AG09309 (cell line): Measurements from ENCODE around the gene CDH4.

Source experiments
- DNase-seq: peaks from one replicate; pipeline ENCODE4 v3.0.0-alpha.2; 2010; ENCODE audit warnings: low read depth
- H3K4me3 ChIP-seq: 2 replicates; pipeline ENCODE4 v1.5.1; 2011; ENCODE audit warnings: mild to moderate bottlenecking, low read depth, low read length, moderate library complexity; ENCODE audit not compliant: control insufficient read depth
- CTCF ChIP-seq: IDR thresholded peaks from 2 replicates; pipeline ENCODE4 v1.5.1; 2011; ENCODE audit warnings: mild to moderate bottlenecking, low read depth, low read length, inconsistent platforms; ENCODE audit not compliant: insufficient read depth, control insufficient read depth; ENCODE audit errors: missing control alignments

The CDH4 gene

DNA sequence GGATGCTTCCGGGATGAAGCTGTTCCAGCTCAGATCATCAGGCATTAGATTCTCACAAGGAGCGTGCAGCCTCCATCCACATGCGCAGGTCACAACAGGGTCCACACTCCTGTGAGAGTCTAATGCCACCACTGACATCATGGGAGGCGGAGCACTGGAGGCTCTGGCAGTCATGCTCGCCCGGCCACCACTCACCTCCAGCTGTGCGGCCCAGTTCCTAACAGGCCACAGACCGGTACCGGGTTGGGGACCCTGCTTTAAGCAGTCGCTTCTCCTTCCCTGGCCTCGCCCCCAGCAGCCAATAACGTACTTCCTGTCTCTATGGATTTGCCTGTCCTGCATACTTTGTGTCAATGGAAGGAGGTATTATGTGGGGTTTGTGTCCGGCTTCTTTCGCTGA is 576.8 kb downstream of the CDH4 start:
- TF ChIP-seq CTCF = no peak
- H3K4me3 ChIP-seq = no peak overlapping the region
- no peak for DNase-seq

DNA sequence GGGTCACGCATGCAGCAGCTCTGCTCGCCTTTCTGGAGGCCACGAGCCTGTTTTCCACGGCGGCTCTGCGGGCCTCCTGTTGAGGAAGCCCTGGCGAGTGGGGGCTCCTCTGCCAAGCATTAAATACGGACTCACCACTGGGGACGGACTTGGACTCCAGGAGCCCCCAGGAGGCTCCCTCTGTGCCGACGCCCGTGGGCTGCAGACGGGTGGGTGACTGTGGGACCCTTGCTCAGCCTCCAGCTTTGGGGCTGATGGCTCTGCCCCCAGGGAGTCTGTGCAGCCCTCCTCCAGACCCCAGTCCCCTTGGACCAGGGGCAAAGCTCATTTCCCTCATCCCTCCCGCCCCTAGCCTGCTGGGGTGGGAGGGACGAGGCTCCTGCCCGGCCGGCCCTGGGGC is 577.5 kb downstream of the CDH4 start:
- no peak for TF ChIP-seq CTCF
- no peak for DNase-seq
- H3K4me3 ChIP-seq = no peak overlapping the region

DNA sequence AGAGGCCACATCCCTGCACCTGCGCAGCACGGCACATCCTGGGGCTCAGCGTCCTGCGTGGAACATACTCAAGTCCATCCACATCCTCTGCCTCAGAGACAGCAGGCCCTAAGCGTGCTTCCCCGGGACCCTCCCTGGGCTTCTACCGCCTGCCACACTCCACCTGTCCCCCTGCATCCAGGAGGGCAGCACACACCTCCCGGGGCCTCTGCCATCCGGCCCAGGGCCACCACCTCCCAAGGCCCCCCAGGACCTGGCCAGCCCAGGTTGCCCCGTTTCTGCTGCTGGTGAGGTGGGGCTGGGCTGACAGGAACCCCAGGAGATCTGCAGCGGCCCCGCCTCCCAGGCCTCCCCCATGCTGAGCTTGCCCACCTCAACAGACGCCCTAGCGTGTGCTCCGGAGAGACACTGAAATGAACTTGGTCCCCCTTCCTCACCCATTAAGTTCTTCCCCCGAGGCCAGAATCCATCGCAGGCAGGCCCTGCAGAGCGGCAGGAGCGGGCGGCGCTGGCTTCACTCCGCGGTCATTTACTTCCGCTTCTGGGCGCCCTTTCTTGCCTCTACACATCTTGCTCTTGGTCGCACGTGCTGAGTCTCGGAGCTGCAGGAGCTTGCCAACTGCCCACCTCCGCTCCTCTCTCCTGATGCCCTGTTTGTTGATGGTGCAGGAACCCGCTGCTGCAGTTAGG is 578.3 kb downstream of the CDH4 start:
- no peak overlapping the region for H3K4me3 ChIP-seq
- TF ChIP-seq CTCF = no peak
- no peak for DNase-seq

- no peak for TF ChIP-seq CTCF
- no peak for DNase-seq
- H3K4me3 ChIP-seq = no peak overlapping the region
Measured at GRCh38 chr20:61830991-61831390, 578.9 kb downstream of the CDH4 start.

- DNase-seq = no peak
- no peak overlapping the region for H3K4me3 ChIP-seq
- TF ChIP-seq CTCF = no peak
Measured at GRCh38 chr20:61832181-61832580, 580.1 kb downstream of the CDH4 start.

DNA sequence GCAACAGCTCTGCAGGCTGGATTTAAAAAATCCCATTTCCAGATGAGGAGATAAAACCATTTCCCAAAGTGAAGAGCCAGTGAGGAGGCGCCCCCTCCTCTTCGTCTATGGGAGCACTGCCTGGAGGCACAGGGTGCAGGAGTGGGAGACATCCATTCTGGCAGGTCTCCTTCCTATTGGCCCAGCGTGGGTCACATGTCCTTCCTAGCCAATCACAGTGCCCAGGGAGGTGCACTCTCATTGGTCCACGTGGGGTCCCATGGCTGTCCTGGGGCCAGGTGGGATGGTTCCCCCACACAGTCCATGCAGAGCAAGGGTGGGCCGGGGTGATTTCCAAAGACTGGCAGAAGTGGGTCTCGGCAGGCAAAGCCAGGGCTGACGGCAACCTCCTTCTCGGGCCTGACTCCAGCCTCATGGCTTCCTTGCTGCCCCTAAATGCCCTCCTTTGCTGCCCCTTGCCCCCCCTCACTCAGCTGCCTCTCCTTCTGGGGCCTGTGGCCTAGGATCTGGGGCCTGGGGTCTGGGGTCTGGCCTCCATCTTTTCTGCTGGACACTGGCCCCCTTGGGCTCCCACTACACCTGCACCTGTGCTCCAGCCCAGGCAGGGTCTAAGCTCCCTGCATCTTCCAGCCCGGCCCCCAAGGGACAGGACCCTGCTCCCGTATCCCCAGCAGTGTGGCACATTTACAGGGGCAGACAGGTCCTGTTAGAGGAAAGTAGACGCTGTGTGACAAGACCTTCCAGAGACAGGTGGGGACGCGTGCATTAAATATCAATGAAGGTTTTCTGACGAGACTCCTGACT is 581.9 kb downstream of the CDH4 start:
- no peak for TF ChIP-seq CTCF
- DNase-seq = no peak

More for the DNA sequence above, 581.9 kb downstream of the CDH4 start:
- no peak overlapping the region for H3K4me3 ChIP-seq
